Activated CD4-positive, alpha-beta memory T cell treated with anti-CD3 and anti-CD28 coated beads for 36 hours (primary cell): ENCODE data around the gene HOXA4. TPM values are rescaled to one million over a fixed set of nuclear protein-coding genes. Genes with fewer than 3 reads are reported as not detected.

Experiments used
- CTCF ChIA-PET: fragments of 350-600 bp; sonication (Branson Sonifier 250); formaldehyde crosslinking; loops from one replicate; lab custom pipeline; 2021; ENCODE audit warnings: antibody characterized with exemption, inconsistent platforms; lab: Charles Lee
- POLR2A ChIA-PET: fragments of 350-600 bp; sonication (Branson Sonifier 250); formaldehyde crosslinking; loops from one replicate; lab custom pipeline; 2021; ENCODE audit warnings: antibody characterized with exemption; lab: Charles Lee
- DNase-seq: peaks from one replicate; pipeline ENCODE4 v3.0.0-alpha.2; 2020
- H3K27ac Mint-ChIP-seq: one replicate; pipeline ENCODE4 v1.8.0; 2021; ENCODE audit warnings: mixed read lengths
- H3K27me3 Mint-ChIP-seq: one replicate; pipeline ENCODE4 v1.8.0; 2021; ENCODE audit warnings: mixed read lengths
- H3K36me3 Mint-ChIP-seq: one replicate; pipeline ENCODE4 v1.8.0; 2021; ENCODE audit warnings: mixed read lengths
- H3K4me1 Mint-ChIP-seq: one replicate; pipeline ENCODE4 v1.8.0; 2021; ENCODE audit warnings: low read depth, mixed read lengths
- H3K4me3 Mint-ChIP-seq: one replicate; pipeline ENCODE4 v1.8.0; 2021; ENCODE audit warnings: mild to moderate bottlenecking, mixed read lengths
- H3K9me3 Mint-ChIP-seq: one replicate; pipeline ENCODE4 v1.8.0; 2021; ENCODE audit warnings: mixed read lengths
- intact Hi-C: fragments of 100-400 bp; cut with micrococcal nuclease; formaldehyde crosslinking; loops from one replicate; pipeline ENCODE4 v1.15.1; 2023
- total RNA-seq, 2 experiments: library from RNA; stranded (reverse); gene quantifications; one replicate each; pipeline ENCODE4 v1.2.3, GENCODE V29; 2021

HOXA4 gene
- total RNA-seq, 2 experiments from 2014 or later = not detected

- H3K4me1 Mint-ChIP-seq = no peaks in the 10 kb centered on the region
- POLR2A ChIA-PET = no interaction called here
- H3K4me3 Mint-ChIP-seq = no peak overlapping the region
- H3K27ac Mint-ChIP-seq = no peak overlapping the region
- peaks cover 35% of the 10 kb centered on the region for H3K27me3 Mint-ChIP-seq
- H3K9me3 Mint-ChIP-seq = no peaks in the 10 kb centered on the region
- no peak for DNase-seq
- no peaks in the 10 kb centered on the region for H3K36me3 Mint-ChIP-seq
- intact Hi-C loops = no loop called here
- CTCF ChIA-PET = no interaction called here
Measured at GRCh38 chr7:27123007-27123476, 7.5 kb downstream of the HOXA4 start.

- no peak overlapping the region for H3K4me3 Mint-ChIP-seq
- no peak overlapping the region for H3K27ac Mint-ChIP-seq
- H3K27me3 Mint-ChIP-seq = peaks cover 29% of the 10 kb centered on the region
- ChIA-PET POLR2A (no interaction called here), CTCF (no interaction called here)
- H3K4me1 Mint-ChIP-seq = no peaks in the 10 kb centered on the region
- H3K9me3 Mint-ChIP-seq = no peaks in the 10 kb centered on the region
- intact Hi-C loops = no loop called here
- no peak for DNase-seq
- H3K36me3 Mint-ChIP-seq = no peaks in the 10 kb centered on the region
Measured at GRCh38 chr7:27122077-27122910, 8.3 kb downstream of the HOXA4 start.

- Mint-ChIP-seq H3K9me3 (no peaks in the 10 kb centered on the region), H3K4me3 (no peak overlapping the region), H3K4me1 (no peaks in the 10 kb centered on the region), H3K36me3 (no peaks in the 10 kb centered on the region), H3K27ac (no peak overlapping the region), H3K27me3 (peaks cover 24% of the 10 kb centered on the region)
- intact Hi-C loops = no loop called here
- ChIA-PET POLR2A (no interaction called here), CTCF (no interaction called here)
- DNase-seq = no peak
Measured at GRCh38 chr7:27121684-27122076, 8.9 kb downstream of the HOXA4 start.

- intact Hi-C loops = no loop called here
- Mint-ChIP-seq H3K4me3 (no peak overlapping the region), H3K27me3 (peaks cover 9% of the 10 kb centered on the region), H3K4me1 (no peaks in the 10 kb centered on the region), H3K36me3 (no peaks in the 10 kb centered on the region), H3K27ac (no peak overlapping the region), H3K9me3 (no peaks in the 10 kb centered on the region)
- no peak for DNase-seq
- CTCF ChIA-PET = interaction anchor here (0.6 kb wide), 1 partner anchor 174 kb away, joined by 6 read pairs; no protein-coding TSS in a partner anchor
- POLR2A ChIA-PET = no interaction called here
Measured at GRCh38 chr7:27119412-27119911, 11.1 kb downstream of the HOXA4 start.

GRCh38 chr7:27118580-27118979 lies 12.0 kb downstream of the HOXA4 start:
- peaks cover 5% of the 10 kb centered on the region for H3K27me3 Mint-ChIP-seq
- intact Hi-C loops = no loop called here
- H3K27ac Mint-ChIP-seq = no peak overlapping the region
- H3K4me3 Mint-ChIP-seq = no peak overlapping the region
- no peaks in the 10 kb centered on the region for H3K4me1 Mint-ChIP-seq
- H3K9me3 Mint-ChIP-seq = no peaks in the 10 kb centered on the region
- no peaks in the 10 kb centered on the region for H3K36me3 Mint-ChIP-seq
- ChIA-PET POLR2A (no interaction called here), CTCF (no interaction called here)
- DNase-seq = no peak

- no peaks in the 10 kb centered on the region for H3K9me3 Mint-ChIP-seq
- no peak overlapping the region for H3K4me3 Mint-ChIP-seq
- H3K27ac Mint-ChIP-seq = no peak overlapping the region
- H3K27me3 Mint-ChIP-seq = peaks cover 4% of the 10 kb centered on the region
- intact Hi-C loops = no loop called here
- CTCF ChIA-PET = no interaction called here
- H3K4me1 Mint-ChIP-seq = no peaks in the 10 kb centered on the region
- H3K36me3 Mint-ChIP-seq = no peaks in the 10 kb centered on the region
- POLR2A ChIA-PET = no interaction called here
- no peak for DNase-seq
Measured at GRCh38 chr7:27117887-27118491, 12.6 kb downstream of the HOXA4 start.

- H3K9me3 Mint-ChIP-seq = no peaks in the 10 kb centered on the region
- H3K27me3 Mint-ChIP-seq = peaks cover 4% of the 10 kb centered on the region
- H3K36me3 Mint-ChIP-seq = no peaks in the 10 kb centered on the region
- H3K27ac Mint-ChIP-seq = no peak overlapping the region
- POLR2A ChIA-PET = no interaction called here
- no peak for DNase-seq
- CTCF ChIA-PET = no interaction called here
- no peak overlapping the region for H3K4me3 Mint-ChIP-seq
- no peaks in the 10 kb centered on the region for H3K4me1 Mint-ChIP-seq
- intact Hi-C loops = no loop called here
Measured at GRCh38 chr7:27116962-27117886, 13.3 kb downstream of the HOXA4 start.

GRCh38 chr7:27116031-27116961 lies 14.3 kb downstream of the HOXA4 start:
- CTCF ChIA-PET = no interaction called here

GRCh38 chr7:27115221-27116026 lies 15.1 kb downstream of the HOXA4 start:
- DNase-seq = no peak
- intact Hi-C loops = no loop called here
- Mint-ChIP-seq H3K4me1 (no peaks in the 10 kb centered on the region), H3K9me3 (no peaks in the 10 kb centered on the region), H3K27ac (no peak overlapping the region), H3K4me3 (no peak overlapping the region), H3K36me3 (no peaks in the 10 kb centered on the region), H3K27me3 (peaks cover 6% of the 10 kb centered on the region)
- ChIA-PET CTCF (no interaction called here), POLR2A (no interaction called here)

More at GRCh38 chr7:27116031-27116961, 14.3 kb downstream of the HOXA4 start:
- Mint-ChIP-seq H3K36me3 (no peaks in the 10 kb centered on the region), H3K4me3 (no peak overlapping the region), H3K9me3 (no peaks in the 10 kb centered on the region), H3K27me3 (peaks cover 6% of the 10 kb centered on the region), H3K4me1 (no peaks in the 10 kb centered on the region), H3K27ac (no peak overlapping the region)
- intact Hi-C loops = no loop called here
- DNase-seq = no peak
- POLR2A ChIA-PET = no interaction called here

GRCh38 chr7:27114881-27115220 lies 15.7 kb downstream of the HOXA4 start:
- no peak overlapping the region for H3K4me3 Mint-ChIP-seq
- ChIA-PET POLR2A (no interaction called here), CTCF (no interaction called here)
- H3K27me3 Mint-ChIP-seq = peaks cover 6% of the 10 kb centered on the region
- H3K4me1 Mint-ChIP-seq = no peaks in the 10 kb centered on the region
- intact Hi-C loops = no loop called here
- H3K27ac Mint-ChIP-seq = no peak overlapping the region
- no peak for DNase-seq
- no peaks in the 10 kb centered on the region for H3K9me3 Mint-ChIP-seq
- no peaks in the 10 kb centered on the region for H3K36me3 Mint-ChIP-seq
